ENCODE measurements around the gene FOXK1. TPM values are rescaled to one million over a fixed set of nuclear protein-coding genes. Genes with fewer than 3 reads are reported as not detected.

FOXK1 gene
- polyA plus RNA-seq, 12 donors: 11.8 to 92.4 (median 17.9) TPM

GRCh38 chr7:4718075-4718474 lies 36.0 kb downstream of the FOXK1 start:
- DNase-seq: no peak

- no peak for DNase-seq
These were observed 38.1 kb downstream of the FOXK1 start for GRCh38 chr7:4720225-4720624.

DNA sequence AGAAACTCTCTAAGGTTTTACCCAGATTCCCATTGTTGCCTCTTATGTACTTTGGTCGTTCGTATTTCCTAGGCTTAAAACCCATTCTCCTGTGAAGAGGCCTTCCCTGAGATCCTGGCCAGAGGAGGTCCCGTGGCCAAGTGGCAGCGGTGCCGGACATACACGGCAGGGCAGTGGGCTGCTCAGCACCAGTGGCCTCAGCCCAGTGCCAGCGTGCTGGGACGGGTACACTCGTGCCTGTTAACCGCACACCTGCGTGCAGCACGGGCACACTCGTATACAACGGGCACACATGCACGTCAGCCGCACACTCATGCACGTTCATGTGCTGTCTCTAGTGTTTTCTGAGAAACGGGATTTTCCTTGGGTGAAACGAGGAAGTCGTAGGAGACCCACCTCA lies 40.2 kb downstream of the FOXK1 start:
- no peak for DNase-seq

DNA sequence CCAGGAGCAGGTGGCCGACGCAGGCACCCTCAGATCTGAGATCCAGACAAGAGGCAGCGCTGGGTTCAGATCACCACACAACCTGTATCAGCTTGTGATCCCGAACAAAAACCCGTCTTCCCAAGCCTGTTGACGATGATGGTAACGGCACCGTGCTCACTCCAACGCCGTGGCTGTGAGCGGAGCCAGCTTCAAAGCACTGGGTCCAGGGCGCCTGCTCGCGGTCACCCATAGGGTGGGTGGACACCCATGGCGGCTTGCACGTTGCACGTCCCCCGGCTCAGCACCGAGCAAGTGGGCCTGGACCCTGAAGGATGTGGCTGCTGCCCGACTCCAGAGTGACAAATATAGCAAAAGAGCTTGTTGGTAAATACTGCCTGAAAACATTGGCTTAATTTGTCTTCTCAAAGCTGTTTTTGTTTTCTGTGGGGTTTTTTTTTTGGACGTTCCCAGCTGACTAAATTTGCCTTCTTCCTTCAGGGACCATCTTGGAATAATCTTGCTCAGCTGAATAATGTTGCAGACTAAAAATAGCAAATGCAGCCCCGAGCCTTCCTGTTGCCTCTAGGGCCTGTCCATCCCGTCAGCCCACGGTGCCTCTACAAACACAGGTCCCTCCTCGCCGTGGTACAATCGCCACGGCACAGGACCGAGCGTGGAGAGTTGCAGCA lies 41.0 kb downstream of the FOXK1 start:
- no peak for DNase-seq

- DNase-seq: no peak
These were observed 42.5 kb downstream of the FOXK1 start for GRCh38 chr7:4724648-4725013.

GRCh38 chr7:4725014-4725849 lies 43.1 kb downstream of the FOXK1 start:
- DNase-seq: peak; percentile 78

DNA sequence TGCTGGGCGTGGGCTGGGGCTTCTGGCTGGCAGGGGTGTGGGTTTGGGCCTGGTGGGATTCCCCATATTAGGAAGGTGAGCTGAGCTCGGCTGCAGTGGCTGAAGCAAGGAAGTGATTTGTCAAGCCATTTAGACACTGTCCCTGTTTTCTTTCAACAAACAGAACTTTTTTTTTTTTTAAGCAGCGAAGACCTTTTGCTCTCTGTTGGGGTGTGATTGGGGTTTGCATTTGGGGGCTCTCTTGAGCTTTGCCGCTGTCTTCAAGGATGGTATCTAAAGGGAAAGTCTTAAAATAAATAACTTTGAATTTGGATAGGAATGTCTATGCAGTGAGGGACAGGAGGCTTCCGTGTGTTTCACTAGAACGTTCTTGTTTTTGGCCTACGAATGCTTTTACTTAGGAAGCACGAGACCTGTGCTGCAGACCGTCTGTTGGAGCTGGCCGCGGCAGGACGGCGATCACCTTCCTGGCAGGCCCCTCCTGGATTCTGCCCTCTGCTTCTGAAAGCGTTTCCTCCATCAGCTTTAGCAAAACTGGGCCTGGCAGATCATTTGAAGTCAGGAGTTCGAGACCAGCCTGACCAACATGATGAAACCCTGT lies 43.9 kb downstream of the FOXK1 start:
- DNase-seq: no peak

GRCh38 chr7:4726566-4726965 lies 44.5 kb downstream of the FOXK1 start:
- no peak for DNase-seq

GRCh38 chr7:4727914-4728705 lies 46.0 kb downstream of the FOXK1 start:
- DNase-seq: no peak

DNA sequence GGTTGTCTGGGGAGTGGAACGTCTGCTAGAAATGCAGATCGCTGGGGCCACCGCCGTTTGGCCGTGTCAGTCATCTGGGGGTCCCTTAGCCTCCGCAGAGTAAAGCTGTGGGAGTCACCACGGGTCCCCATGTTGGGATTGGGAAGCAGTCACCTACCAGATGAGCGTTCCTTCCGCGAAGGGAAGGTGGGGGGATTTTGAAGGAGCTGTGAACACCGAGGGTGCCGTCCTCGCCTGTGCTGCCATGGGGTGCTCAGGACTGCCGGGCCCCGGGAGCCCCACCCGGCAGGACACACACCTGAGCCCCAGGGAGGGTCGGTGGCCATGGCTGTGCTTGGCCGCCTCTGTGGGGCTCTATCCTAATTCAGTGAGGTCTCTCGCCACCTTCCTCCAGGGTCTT lies 47.2 kb downstream of the FOXK1 start:
- no peak for DNase-seq

- DNase-seq: no peak
These were observed 48.2 kb downstream of the FOXK1 start for GRCh38 chr7:4730276-4730675.

DNA sequence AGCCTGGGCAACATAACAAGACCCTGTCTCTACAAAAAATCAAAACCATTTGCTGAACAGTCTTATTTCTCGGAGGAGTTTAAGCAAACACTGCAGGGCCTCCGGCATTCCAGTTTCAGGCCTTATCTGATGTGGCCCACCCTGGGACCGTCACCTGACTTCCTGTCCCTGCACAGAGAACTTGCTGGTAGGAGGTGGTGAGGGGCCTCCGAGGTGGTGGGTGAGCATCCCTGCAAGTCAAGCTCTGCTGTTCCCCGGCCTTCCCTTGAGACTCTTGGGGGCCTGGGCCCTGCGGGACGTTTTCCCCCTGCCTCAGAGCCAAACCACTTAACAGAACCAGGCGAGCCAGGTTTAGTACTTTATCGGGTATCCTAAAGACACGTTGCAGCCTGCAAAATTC lies 48.9 kb downstream of the FOXK1 start:
- DNase-seq: no peak

DNA sequence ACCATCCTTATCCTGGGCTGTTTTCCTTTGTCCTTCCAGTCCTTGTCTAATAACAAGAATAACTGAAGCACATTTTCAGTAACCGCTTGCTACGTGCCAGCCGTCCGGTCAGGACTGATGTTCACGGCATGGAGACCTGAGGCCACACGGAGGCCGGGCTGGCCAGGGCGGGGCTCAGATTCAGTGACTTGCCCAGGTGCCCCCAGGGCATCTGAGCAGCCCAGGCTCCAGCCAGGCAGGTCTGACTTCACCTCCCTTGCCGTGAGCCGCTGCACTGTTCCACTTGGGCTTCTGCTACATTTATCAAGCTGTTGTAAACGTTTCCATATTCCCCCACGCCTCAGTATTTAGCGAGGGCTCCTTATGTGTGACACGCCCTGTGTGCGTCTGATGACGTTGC lies 49.7 kb downstream of the FOXK1 start:
- DNase-seq: no peak

- DNase-seq: no peak
These were observed 51.9 kb downstream of the FOXK1 start for GRCh38 chr7:4733936-4734528.

GRCh38 chr7:4734587-4735345 lies 52.7 kb downstream of the FOXK1 start:
- DNase-seq: no peak

DNA sequence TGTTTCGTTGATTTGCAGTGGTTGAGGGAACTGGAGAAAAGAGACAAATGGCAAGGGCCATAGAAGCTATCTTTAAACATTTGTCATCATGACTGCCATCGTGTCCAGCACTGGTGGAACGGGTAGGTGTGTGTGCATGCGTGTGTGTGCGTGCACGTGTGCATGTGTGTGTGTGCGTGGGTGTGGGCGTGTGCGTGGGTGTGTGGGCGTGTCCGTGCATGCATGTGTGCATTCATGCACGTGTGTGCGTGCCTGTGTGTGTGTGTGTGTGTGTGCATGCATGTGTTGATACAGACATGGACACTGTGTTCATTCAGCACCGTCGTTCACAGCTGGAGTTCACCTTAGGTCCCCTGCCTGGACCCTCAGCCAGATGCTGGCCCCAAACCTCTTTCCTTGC lies 55.2 kb downstream of the FOXK1 start:
- no peak for DNase-seq

GRCh38 chr7:4738711-4739527 lies 56.8 kb downstream of the FOXK1 start:
- no peak for DNase-seq

DNA sequence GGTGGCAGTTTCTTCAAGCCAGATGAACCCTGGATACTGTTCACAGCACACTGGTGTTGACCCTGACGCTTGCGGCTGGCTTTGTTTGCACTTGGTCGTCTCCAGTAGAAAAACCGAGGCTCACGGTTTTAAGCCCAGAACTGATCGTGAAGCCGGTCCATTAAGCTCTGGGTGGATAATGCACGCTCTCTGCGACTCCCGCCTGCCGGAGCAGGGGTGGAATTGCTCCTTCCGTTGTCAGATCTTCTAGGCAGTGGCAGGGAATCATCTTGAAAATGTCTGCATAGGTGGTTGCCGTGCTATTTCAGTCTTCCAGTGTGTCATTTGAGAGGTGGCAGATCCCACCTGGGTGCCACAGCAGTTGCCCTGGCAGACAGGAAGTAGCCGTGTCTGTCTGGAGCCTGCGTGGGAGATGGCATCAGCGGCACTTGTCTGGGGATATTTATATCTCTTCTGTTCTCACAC lies 57.5 kb downstream of the FOXK1 start:
- no peak for DNase-seq

DNA sequence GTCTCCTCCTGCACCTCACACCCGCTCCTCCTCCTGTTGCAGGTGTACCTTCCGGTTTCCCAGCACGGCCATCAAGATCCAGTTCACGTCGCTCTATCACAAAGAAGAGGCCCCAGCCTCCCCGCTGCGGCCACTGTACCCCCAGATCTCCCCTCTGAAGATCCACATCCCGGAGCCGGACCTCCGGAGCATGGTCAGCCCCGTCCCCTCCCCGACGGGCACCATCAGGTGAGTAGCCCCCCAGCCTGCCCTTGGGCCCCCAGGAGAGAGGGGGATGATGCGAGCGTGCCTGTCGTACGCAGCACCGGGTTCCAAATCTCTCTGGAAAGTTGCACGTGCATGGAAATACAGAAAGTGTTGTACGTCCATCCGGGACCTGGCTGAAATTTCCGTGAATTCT lies 58.7 kb downstream of the FOXK1 start:
- DNase-seq: no peak

DNA sequence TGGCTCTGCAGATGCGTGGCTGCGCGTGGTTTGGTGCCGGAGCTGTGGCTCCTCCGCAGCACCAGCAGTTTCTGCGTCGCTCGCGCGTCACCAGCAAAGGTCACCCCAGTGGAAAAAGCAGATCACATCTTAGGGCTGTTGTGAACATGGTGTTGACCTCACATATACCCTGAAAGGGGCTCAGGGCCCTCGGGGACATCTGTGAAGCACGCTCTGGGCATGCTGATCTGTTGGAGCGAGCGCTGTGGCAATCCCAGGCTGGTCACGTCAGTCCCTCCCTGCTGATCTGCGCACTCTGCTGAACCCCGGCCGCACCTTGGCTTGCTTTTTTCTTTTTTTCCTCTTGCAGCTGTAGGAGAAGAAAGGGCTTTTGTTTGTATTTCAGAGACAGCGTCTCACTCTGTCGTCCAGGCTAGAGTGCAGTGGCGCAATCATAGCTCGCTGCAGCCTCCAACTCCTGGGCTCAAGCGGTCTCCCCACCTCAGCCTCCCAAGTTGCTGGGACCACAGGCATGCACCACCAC lies 60.0 kb downstream of the FOXK1 start:
- no peak for DNase-seq

Measured in muscle of arm (tissue), 12 donors.